Measurements from ENCODE around the gene RGS7.
"Not testable (repeated sequence)": the region's sequence is repeated elsewhere in the genome, so short reads cannot be mapped to it uniquely, and the experiment has no call there.

The RGS7 gene

DNA sequence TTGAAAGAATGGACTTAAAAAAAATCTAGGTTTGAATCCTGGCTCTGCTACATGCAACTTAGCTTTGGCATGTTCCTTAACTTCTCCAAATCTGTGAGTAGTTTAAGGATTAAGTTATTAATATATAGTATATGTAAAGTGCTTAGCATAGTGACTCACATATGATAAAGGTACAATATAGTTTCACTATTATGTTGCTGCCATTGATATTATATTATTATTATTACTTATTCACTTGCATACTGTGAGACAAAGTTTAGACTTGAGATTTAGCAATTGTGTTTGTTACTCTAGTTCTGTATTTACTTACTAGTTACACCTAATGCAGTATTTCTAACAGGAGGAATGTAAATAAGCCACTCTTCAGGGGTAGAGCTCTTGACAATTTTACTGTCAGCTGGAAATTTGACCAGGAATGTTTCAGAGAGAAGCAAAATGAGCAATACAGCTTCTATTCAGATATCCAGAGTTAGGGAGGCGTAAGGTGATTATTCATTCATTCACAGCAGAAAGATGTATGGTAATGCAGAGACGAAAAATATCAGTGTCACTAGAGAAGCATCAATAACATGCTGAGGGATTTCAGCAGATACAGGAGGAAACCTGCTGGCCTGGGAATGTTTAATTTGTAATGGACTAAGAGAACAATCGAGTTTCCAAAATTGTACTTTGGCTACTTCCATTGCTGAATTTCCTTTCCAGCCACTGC lies 25.5 kb downstream of the RGS7 start:
- no peak for DNase-seq

DNA sequence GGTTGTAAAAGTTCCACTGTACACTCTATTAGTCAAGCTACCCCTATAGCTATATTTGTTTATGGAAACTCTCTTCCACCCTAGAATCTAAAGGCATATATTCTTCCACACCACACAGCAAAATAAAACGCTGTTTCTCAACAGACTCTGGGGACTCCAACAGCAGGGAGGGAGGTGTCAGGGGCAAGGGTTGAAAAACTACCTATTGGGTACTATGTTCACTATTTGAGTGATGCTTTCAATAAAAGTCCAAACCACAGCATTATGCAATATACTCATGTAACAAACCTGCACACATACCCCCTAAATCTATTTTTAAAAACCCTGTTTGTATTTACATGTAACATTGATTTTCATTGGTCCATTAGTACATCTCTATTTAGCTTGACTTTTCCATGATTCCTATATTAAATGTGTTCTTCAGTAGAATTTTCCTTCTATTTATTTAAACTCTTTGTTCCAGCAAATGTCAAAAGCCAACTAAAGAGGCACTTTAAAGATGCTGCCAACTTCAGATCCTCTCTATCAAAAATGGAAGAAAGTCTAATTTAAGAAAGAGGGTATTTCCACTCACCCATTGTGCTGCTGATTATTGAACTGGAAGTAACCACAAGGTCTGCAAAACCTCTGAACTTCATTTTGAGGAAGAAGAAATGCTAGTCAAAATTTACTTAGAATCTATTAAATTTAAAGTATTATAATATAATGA lies 26.2 kb downstream of the RGS7 start:
- DNase-seq: no peak

DNA sequence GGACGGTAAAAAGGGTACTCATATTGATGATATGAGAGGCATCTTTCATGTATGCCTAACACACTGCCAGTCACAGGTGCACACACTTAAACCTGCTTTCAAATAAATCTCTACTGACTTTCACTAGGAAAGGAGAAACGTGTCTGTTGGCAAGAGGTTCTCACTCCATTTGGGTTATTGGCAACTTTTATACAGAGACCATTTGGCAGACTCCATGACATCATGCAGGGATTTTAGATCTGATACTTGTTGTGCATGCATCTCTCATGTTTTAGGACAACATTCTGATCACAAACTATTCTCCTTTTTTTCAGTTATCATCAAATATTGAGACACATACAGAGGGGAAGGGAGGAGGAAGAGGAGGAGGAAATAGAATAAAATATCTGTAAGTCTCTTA lies 31.5 kb downstream of the RGS7 start:
- no peak for DNase-seq

DNA sequence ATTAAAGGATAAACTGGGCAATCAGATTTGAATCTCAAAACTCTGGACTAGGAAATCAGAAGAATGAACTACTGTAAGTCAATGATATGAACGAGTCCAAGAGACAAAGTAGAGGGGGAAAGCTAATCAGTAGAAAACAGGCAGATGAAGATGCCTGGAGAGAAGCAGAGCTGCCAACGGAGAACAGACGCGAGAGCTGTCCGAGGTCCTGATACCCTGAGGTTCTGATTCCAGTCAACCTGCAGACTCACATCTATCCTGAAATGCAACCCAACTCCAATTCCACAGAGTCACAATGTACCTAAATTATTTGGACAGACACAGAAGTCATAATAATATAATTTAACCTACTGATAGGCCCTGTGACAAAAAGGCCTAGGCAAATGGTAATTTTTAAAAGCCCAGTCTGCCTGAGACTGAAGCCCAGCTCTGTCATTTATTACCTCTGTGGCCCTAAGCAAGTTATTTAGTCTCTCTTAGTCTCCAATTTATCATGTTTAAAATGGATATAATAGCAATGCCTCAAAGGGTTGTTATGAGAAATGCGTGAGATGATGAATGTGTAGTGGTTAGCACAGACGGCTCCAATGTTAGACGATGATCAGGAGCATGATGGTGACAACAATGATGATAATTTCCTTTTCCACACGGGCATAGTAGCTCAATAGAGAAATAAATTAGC lies 33.4 kb downstream of the RGS7 start:
- no peak for DNase-seq

DNA sequence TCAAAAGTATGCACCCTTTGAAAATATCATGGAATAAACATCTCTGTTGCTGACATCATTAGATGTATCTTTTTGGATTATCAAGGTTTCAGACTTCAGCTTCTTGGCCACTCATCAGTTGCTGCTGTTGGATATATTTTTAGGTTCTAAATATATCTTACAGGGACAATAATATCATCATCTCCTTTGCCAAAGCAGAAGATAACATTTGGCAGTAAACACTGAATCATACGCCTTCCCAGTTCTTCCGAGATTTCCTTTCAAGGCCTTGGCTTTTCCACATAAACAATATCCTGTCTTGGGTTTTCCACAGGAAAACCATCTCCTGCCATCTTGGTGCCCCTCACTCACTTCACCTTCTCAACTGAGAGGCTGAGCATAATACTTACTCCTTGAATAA lies 39.3 kb downstream of the RGS7 start:
- no peak for DNase-seq

DNA sequence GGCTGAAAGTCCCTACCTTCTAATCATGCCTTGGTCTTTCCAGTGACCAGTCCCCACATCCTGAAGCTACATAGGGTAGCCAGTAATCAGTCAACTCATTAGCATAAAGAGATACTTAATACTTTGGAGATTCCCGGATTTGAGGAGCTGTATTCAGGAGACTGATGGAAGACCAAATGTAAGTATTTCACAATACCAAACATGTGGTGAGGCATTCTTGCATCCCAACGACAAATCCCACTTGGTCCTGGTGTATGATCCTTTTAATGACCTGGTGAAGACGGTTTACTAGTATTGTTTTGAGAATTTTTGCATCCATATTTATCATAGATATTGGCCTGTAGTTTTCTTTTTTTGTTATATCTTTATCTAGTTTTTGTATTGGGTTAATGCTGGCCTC lies 40.6 kb downstream of the RGS7 start:
- DNase-seq: no peak

DNA sequence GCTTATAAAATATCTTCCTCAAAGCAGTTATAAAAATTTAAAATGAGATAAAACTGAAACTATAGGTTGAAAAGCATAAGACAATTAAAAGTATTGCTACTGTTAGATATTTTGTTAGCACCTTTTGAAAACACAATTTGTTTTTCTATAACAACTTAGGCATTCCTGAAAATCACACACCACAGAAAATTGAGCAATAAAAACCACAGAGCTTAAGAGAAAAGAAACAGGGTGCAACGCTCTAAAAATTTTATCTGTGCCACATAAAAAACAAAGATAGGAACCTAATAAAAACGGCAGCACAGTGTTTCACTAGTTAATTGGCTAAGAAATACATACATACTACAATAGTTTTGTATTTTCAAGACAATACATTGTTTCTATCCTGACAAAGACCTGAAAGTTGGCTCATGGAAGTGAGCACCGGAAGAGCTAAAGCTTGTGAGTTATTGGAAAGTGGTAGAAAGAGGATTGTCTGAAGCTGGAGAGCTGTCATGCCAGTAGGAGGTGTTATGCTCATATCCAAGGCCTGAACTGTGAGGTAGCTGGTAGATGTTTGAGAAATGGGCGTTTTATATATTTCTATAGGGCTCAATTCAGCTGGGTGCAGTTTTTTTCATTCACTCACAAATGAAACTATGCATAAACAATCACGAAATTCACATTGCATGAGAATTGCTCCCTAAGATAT lies 45.8 kb downstream of the RGS7 start:
- DNase-seq: no peak

DNA sequence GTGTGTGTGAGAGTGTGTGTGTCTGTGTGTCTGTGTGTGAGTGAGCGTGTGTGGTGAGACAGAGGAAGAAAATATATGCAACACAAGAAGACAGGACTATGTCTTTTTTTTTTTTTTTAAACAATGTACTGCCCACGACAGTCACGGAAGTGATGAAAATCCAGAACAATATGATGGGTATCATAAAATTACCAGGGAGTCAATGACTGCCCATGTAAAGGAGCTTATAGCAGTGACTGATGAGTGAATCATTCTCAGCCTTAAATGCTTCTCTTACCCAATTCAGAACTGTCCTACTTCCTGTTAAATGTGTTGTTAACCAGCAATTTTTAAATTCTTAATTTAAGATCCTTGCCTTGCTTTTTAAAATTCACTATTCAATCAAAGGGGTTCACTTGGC lies 46.6 kb downstream of the RGS7 start:
- DNase-seq: no peak

DNA sequence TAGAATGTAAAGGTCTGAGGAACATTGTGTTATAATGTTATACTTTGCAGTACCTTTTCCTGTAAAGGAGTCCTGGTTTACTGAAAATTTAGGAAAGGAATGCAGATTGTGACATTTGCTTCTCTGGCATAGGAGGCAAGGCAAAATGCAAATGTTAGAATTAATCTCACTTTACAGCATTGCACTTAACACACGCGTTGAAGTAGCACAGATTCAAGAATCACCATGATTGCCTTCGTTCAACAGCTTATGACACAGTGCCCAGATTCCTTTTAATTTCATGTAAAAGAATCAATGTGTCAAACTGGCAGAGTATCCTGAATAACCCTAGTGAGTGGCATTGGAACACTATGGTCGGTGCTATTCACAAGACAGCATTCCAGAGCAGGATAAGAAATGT lies 47.4 kb downstream of the RGS7 start:
- DNase-seq: no peak

DNA sequence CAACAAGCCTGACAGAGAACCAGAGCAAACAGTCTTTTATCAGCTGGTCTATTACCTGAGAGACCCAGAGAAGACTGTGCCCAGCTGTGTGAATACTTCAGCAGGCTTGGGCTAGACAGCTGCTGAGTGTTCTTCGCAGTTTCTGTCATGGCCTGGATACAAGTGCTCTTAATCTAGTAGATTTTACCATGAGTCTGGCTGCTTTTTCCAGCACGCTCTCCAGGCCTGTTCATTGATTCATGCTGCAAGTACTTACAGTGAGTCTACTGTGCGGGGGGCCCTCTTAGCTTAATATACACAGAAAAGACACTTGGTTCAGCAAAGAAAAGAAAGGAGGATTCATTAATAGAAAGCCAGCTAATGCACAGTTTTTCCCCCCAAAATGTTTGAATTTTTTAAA lies 48.5 kb downstream of the RGS7 start:
- no peak for DNase-seq

DNA sequence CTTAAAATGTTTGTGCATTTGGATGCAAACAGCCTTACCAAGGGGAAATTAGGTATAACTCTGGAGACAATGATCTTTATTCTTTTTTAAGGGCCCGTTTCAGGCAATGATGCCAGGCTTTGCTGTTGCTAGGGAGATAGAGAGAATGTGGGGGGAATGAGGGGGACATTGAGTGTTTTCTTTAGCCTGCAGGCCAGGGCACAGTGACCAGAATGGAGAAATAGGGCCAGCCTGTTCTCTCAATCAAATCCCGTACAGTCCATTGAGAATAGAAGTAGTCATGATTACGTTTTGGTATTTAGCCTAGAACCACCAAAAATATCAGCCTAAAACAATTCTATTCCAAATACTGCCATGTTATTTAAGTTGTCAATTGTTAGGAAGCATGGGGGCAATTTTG lies 49.0 kb downstream of the RGS7 start:
- DNase-seq: no peak

DNA sequence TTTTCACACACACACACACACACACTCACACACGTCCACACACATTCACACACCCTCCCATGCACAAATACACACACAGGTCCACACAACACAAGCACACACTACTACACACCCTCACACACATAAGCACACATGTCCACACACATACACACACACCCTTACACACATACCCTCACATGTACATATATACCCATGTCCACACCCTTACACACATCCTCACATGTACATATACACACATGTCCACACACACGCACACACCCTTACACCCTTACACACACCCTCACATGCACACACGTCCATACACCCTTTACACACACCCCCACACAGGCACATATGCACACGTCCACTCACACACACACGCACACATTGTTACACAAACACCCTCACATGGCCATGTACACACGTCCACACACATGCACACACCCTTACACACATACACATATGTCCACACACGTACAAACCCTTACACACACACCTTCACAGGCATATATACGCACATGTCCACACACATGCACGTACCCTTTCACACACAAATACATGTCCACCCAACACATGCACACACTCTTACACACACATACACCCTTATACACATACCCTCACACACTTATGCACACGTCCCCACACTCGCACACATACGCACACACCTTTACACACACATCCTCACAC lies 50.7 kb downstream of the RGS7 start:
- DNase-seq: no peak

DNA sequence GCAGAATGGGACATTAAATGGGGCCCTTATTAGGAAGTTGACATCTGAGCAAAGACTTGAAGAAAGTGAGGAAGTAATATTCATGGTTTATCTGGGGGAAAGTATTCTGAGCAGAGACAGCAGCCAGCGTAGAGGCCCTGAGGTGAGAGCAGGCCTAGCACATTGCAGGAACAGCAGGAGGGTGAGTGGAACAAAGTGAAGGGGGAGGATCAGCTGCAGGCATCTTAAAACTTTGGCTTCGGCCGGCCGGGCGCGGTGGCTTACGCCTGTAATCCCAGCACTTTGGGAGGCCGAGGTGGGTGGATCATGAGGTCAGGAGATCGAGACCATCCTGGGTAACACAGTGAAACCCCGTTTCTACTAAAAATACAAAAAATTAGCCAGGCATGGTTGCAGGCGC lies 55.0 kb downstream of the RGS7 start:
- DNase-seq: not testable (repeated sequence)

DNA sequence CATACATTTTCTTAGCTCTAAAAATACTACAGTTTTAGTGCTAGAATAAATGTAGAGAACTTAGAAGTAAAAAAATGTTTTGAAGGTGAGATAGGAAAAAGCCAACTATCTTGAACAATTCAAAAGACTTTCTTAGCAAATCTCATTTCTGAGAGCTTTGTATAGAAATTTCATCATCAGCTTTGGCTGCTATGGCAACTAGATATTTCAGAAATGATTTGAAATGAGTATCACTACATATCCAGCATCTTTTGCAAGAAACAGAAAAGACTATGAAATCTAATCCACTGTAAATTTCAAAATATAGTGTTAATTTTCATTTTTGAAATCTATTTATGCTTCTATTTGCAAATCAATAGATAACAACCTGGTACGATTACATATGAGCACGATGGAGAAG lies 57.7 kb downstream of the RGS7 start:
- no peak for DNase-seq

DNA sequence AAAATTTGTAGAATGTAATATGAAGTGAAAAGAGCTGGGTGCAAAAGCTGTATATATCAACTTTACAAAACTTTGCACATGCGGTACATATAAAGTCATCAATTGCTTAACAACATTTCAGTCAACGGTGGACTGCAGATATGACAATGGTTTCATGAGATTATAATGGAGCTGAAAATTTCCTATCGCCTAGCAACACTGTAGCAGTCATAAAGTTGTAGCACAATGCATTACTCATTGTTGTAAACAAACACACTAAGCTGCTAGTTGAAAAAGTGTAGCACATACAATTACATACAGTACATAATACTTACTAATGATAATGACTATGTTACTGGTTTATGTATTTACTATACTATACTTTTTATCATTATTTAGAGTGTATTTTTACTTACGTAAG lies 64.0 kb downstream of the RGS7 start:
- DNase-seq: no peak

DNA sequence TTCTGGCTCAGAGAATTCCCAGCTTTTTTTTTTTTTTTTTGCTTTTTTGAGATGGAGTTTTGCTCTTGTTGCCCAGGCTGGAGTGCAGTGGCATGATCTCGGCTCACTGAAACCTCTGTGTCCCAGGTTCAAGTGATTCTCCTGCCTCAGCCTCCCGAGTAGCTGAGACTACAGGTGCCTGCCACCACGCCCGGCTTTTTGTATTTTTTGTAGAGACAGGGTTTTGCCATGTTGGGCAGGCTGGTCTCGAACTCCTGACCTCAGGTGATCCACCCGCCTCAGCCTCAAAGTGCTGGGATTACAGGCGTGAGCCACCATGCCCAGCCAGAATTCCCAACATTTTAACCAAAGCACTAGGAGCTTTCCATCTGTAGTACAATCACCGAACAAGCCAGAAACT lies 65.5 kb downstream of the RGS7 start:
- not testable (repeated sequence) for DNase-seq

DNA sequence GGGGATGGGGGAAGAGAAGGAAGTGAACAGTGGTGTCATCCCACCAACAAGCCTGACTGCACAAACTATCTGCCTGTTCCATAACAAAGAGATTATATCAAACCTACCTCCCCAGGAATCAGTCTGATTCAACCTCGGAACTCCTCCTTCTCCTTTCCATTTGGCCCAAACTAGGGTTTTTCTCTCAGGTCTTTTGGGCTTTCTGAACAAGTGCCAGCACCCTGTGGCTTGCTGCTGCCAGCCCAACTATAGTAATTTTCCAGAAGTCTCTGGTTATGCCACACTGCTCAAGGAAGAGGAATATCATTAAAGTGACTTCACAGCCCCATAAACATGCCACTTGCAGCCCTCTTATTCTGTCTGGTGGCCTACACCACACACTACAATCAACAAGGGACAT lies 70.5 kb downstream of the RGS7 start:
- no peak for DNase-seq

DNA sequence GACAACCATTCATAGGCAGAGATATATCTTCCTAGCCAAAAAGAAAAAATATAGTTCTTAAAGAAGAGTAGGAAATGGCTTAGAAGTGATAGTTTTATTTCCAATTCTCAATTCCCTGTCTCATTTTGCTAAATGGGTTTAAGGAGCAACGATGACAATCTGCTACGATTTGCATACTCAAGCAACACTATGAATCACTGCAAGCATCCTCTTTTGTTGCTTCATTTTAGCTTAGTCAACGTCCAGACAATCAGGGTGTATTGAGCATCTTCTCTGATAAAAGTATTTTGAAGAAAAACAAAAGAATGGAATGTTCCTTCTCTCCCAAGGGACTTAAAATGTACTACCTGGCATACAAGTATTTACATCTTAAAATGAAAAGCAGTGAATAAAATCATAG lies 80.6 kb downstream of the RGS7 start:
- no peak for DNase-seq

DNA sequence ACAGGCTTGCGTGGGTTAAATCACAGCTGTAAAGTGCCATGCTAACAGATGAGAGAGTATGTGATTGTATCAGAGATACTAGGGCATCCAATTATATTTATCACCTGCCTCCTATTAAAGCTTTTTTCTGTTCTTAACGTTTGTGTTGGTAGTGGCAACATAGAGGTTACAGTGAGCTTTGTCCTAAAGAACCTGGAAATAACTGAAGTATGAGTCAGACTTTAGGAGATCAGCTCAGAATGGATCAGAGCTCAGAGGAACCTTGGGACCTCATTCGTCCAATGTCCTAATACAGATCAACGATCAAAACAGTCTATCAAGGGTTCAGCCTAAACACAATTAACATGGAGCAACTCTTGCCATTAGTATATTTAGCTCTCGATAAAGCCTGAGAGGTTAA lies 81.0 kb downstream of the RGS7 start:
- no peak for DNase-seq

DNA sequence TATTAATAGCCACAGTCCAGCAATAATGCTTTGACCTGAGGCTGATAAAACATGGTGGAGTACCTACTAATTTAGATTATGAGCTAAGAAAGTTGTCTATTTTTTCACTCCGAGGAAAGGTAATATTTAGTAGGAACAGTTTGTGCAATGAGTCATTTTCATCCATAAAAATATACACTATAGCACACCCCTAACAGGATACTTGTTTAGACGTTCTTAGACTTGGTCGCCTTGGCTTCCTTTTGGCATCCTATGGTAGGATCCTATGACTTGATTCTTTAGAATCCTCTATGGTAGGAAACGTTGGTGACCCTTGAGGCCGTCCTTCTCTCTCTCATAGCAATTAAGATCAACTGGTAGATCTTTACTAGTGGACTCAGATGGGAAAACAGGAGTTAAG lies 81.8 kb downstream of the RGS7 start:
- no peak for DNase-seq

DNA sequence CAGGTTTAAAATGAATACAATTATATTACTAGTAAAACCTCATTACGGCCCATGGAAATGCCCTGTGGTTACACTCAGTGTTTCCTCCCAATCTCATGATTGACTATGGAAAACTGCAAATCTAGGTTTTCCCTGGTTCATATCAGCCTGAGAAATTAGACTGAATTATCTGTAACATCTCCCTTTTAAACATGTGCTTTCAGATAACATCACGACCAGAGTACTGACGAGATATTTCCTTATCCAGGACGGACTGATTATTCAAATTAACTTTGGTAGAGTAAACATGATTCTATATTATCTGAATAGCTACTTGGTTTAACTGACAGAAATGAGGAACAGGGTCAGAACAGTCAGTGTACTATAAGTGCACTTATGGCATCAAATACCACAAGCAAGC lies 82.3 kb downstream of the RGS7 start:
- DNase-seq: no peak

DNA sequence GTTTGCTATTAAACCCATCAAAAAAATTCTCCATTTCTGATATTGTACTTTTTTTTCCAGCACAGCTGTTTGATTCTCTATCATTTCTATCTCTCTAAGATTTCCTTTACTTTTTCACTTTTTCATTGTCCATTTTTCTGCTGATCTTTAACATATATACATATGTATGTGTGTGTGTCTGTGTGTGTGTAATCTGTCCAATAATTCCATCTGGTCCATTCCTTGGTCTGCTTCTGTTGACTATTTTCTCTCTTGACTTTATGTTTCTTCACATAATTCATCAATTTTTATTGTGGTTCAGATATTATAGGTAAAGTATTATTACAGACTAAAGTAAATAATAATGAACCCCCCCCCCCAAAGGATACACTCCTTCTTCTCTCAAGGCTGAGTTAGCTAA lies 84.2 kb downstream of the RGS7 start:
- DNase-seq: no peak

DNA sequence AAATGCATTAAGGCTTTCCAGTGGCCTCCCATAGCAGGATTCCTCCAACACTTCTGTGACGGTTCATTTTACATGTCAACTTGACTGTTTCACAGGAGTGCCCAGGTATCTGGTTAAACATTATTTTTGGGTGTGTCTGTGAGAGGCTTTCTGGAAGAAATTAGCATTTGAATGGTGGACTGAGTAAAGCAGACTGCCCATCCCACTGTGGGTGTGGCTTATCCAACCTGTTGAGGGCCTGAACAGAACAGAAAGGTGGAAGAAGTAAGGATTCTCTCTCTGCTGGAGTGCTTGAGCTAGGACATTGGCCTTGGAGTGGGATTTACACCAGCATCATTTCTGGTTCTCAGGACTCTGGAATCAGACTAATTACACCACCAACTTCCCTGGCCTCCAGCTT lies 85.6 kb downstream of the RGS7 start:
- no peak for DNase-seq

All from DMS79 (cell line).